ENCODE results near the gene CASP8. TPM values are rescaled to one million over a fixed set of nuclear protein-coding genes. Genes with fewer than 3 reads are reported as not detected.
A peak's percentile ranks its signal among the peaks of the same experiment; 100 is the strongest.

CASP8 gene
- total RNA-seq, 1 experiment from 2014 or later = 33.4 TPM

DNA sequence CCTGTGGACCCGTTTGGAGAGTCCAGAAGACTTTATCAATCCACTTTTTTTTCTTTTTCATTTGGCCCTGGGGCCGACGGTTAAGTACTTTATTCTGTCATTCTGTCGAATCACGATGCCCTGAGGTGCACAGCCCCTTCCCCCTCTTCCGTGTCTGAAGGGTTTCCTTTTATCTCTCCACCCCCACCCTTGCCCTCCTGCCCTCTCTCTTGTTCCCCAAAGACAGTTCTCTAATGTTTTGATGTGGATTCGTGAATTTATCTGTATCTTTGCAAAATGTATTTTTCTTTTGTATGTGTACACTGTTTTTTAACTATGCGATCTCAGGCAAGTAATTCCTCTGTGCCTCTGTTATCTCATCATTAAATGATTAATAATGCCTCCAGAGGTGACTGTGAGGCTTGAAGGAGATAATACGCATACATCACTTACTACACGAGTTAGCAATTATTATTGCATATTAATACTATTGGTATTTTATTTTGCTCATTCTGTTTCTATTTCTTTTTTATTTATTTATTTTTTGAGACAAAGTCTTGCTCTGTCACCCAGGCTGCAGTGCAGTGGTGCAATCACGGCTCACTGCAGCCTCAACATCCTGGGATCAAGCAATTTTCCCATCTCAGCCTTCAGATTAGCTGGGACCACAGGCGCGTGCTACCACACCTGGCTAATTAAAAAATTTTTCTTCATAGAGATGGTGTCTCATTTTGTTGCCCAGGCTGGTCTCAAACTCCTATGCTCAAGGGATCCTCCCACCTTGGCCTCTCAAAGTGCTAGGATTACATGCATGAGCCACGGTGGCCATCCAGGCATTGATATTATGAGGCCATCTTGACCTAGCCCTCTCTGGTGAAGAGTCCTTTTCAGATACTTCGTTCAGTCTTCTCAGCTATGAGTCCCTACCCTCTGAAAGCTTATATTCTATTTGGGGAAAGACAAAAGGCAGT lies 1.4 kb upstream of the CASP8 start:
- peaks cover 8% of the 10 kb centered on the region for H3K4me1 ChIP-seq
- H3K27ac Mint-ChIP-seq (ENCODE audit: unreplicated experiment) = peak overlapping the region; percentile 93
- intact Hi-C loops (cut with micrococcal nuclease; ENCODE audit: unreplicated experiment) = loop anchor here (1.0 to 5.0 kb wide), 3 partner anchors 23 to 103 kb away; partner anchors contain the start of gene CASP10
- no peak for TF ChIP-seq CTCF (IDR thresholded peaks at IDR 0.05; ENCODE audit: insufficient read depth in 1 of 2, low read depth in 1 of 2, low read length in 1 of 2, severe bottlenecking in 1 of 2, unreplicated experiment in 1 of 2)
- H3K27me3 Mint-ChIP-seq (ENCODE audit: insufficient read depth, unreplicated experiment) = no peaks in the 10 kb centered on the region
- no peaks in the 10 kb centered on the region for H3K36me3 ChIP-seq (ENCODE audit: control insufficient read depth, insufficient read depth, low read length)
- H3K27me3 ChIP-seq (replicated peaks; ENCODE audit: control insufficient read depth, insufficient read depth, low read length) = no peaks in the 10 kb centered on the region
- peaks cover 8% of the 10 kb centered on the region for H3K4me1 Mint-ChIP-seq (ENCODE audit: low read depth, unreplicated experiment)
- CTCF ChIA-PET = interaction anchor here (1.2 kb wide), 1 partner anchor 26 kb away, joined by 4 read pairs; no protein-coding TSS in a partner anchor
- BruUV-seq (replicated peaks) = no TSS peak
- H3K36me3 Mint-ChIP-seq (ENCODE audit: insufficient read depth, unreplicated experiment) = peaks cover 9% of the 10 kb centered on the region
- no peaks in the 10 kb centered on the region for H3K9me3 ChIP-seq
- peak overlapping the region; percentile 44 for H3K4me3 ChIP-seq (ENCODE audit: low read depth, low read length)
- peak overlapping the region; percentile 88 for H3K4me3 Mint-ChIP-seq (ENCODE audit: unreplicated experiment)
- no peaks in the 10 kb centered on the region for H3K9me3 Mint-ChIP-seq (ENCODE audit: unreplicated experiment)
- POLR2A ChIA-PET = interaction anchor here (0.7 kb wide), 1 partner anchor 87 kb away, joined by 5 read pairs; no protein-coding TSS in a partner anchor
- DNase-seq = no peak

DNA sequence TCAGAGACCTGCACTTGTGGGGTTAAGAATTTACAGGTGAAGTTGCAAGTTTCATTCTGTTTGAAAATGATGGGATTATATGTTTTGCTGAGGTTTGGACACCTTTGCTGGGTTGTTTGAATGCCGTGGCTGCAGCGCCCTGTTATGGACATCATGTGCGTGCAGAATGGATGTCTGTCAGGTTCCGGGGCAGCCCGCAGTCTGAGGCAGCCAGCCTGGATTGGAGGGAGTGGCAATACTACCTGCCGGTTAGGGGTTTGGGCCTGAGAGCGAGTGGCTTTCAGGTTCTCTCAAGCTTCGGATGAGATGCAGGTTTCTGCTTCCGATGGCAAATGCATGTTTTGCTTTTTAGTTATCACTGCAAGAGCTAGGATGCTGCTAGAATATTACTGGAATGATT lies 1.1 kb downstream of the CASP8 start:
- Histone ChIP-seq H3K4me3 (ENCODE audit: low read depth, low read length) (no peak overlapping the region), H3K27me3 (replicated peaks; ENCODE audit: control insufficient read depth, insufficient read depth, low read length) (no peaks in the 10 kb centered on the region), H3K4me1 (peaks cover 8% of the 10 kb centered on the region), H3K9me3 (no peaks in the 10 kb centered on the region), H3K36me3 (ENCODE audit: control insufficient read depth, insufficient read depth, low read length) (no peaks in the 10 kb centered on the region)
- H3K4me1 Mint-ChIP-seq (ENCODE audit: low read depth, unreplicated experiment) = peaks cover 8% of the 10 kb centered on the region
- TF ChIP-seq CTCF (IDR thresholded peaks at IDR 0.05; ENCODE audit: insufficient read depth in 1 of 2, low read depth in 1 of 2, low read length in 1 of 2, severe bottlenecking in 1 of 2, unreplicated experiment in 1 of 2) = no peak
- no peaks in the 10 kb centered on the region for H3K9me3 Mint-ChIP-seq (ENCODE audit: unreplicated experiment)
- H3K36me3 Mint-ChIP-seq (ENCODE audit: insufficient read depth, unreplicated experiment) = peaks cover 12% of the 10 kb centered on the region
- H3K4me3 Mint-ChIP-seq (ENCODE audit: unreplicated experiment) = no peak overlapping the region
- no peak overlapping the region for H3K27ac Mint-ChIP-seq (ENCODE audit: unreplicated experiment)
- BruUV-seq (replicated peaks) = no TSS peak
- H3K27me3 Mint-ChIP-seq (ENCODE audit: insufficient read depth, unreplicated experiment) = no peaks in the 10 kb centered on the region
- intact Hi-C loops (cut with micrococcal nuclease; ENCODE audit: unreplicated experiment) = no loop called here
- DNase-seq = no peak
- POLR2A ChIA-PET = no interaction called here
- CTCF ChIA-PET = interaction anchor here (0.7 kb wide), 1 partner anchor 15 kb away, joined by 6 read pairs; no protein-coding TSS in a partner anchor

GRCh38 chr2:201261906-201262305 lies 1.6 kb downstream of the CASP8 start:
- Histone ChIP-seq H3K4me1 (peaks cover 8% of the 10 kb centered on the region), H3K36me3 (ENCODE audit: control insufficient read depth, insufficient read depth, low read length) (no peaks in the 10 kb centered on the region), H3K27me3 (replicated peaks; ENCODE audit: control insufficient read depth, insufficient read depth, low read length) (no peaks in the 10 kb centered on the region), H3K9me3 (no peaks in the 10 kb centered on the region), H3K4me3 (ENCODE audit: low read depth, low read length) (no peak overlapping the region)
- Mint-ChIP-seq H3K27me3 (ENCODE audit: insufficient read depth, unreplicated experiment) (no peaks in the 10 kb centered on the region), H3K4me3 (ENCODE audit: unreplicated experiment) (no peak overlapping the region), H3K4me1 (ENCODE audit: low read depth, unreplicated experiment) (peaks cover 8% of the 10 kb centered on the region), H3K27ac (ENCODE audit: unreplicated experiment) (no peak overlapping the region), H3K36me3 (ENCODE audit: insufficient read depth, unreplicated experiment) (peaks cover 14% of the 10 kb centered on the region), H3K9me3 (ENCODE audit: unreplicated experiment) (no peaks in the 10 kb centered on the region)
- no peak for DNase-seq
- POLR2A ChIA-PET = no interaction called here
- BruUV-seq (replicated peaks) = no TSS peak
- no peak for TF ChIP-seq CTCF (IDR thresholded peaks at IDR 0.05; ENCODE audit: insufficient read depth in 1 of 2, low read depth in 1 of 2, low read length in 1 of 2, severe bottlenecking in 1 of 2, unreplicated experiment in 1 of 2)
- intact Hi-C loops (cut with micrococcal nuclease; ENCODE audit: unreplicated experiment) = no loop called here
- CTCF ChIA-PET = no interaction called here

Data from Caco-2 (cell line).